Spleen (tissue), 7 donors: ENCODE data around the gene CYP1A1.

Source experiments
- CTCF ChIP-seq, 11 experiments: fragments of 200-600 bp in 7 of 11; fragments of 450-650 bp in 4 of 11; sonication (generic) in 4 of 11; IDR thresholded peaks in 8 of 11; conservative IDR thresholded peaks in 3 of 11; 1 replicate in 7 of 11; 2 replicates in 4 of 11; pipeline versions ENCODE4 v1.4.0 to v1.8.0; 2016 to 2021; ENCODE audit warnings: antibody characterized with exemption in 11 of 11, inconsistent platforms in 4 of 11, mild to moderate bottlenecking in 1 of 11
- POLR2A ChIP-seq, 3 donors: fragments of 450-650 bp; IDR thresholded peaks; one replicate each; pipeline ENCODE4 v1.5.1; 2017; ENCODE audit warnings: antibody characterized with exemption in 3 of 3, mild to moderate bottlenecking in 1 of 3
- POLR2AphosphoS5 ChIP-seq, 3 donors: sonication (generic); formaldehyde crosslinking; IDR thresholded peaks; one replicate each; pipeline ENCODE4 v1.5.1; 2017; ENCODE audit warnings: antibody characterized with exemption in 3 of 3
- donor health status: DM: no; HTN: no; CAD: no; lungs with moderate emphysema.
- donor health status: DM: no; HTN: no; CAD: no.
- donor health status: DM: no; HTN: no; CAD: no.

DNA sequence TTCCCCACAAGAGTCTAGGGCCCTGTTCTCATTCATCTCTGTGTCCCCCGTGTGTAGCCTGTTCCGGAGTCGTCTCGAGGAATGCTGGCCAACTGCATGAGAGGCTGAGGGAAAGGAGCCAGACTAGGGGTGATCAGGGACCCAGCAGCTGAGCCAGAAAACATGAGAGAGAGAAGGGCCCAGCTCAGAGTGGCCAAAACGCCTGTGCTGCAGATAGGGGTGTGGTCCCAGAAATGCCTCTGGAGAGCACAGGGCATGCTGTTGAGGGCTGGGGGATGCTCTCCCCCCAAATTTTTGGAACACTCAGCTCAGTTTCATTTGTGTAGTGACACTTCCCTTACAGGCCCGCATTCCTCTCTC is 37.4 kb upstream of the CYP1A1 start:
- TF ChIP-seq POLR2A (IDR thresholded peaks at IDR 0.05), result no peak
- no peak for TF ChIP-seq CTCF (IDR thresholded peaks at IDR 0.05 in 8 of 11, conservative IDR thresholded peaks at IDR 0.05 in 3 of 11)
- TF ChIP-seq POLR2AphosphoS5 (IDR thresholded peaks at IDR 0.05), result no peak
